ENCODE data around the gene MINK1. TPM values are rescaled to one million over a fixed set of nuclear protein-coding genes. Genes with fewer than 3 reads are reported as not detected.

MINK1 gene
- total RNA-seq, 1 donor from 2014 or later, result 120 TPM

DNA sequence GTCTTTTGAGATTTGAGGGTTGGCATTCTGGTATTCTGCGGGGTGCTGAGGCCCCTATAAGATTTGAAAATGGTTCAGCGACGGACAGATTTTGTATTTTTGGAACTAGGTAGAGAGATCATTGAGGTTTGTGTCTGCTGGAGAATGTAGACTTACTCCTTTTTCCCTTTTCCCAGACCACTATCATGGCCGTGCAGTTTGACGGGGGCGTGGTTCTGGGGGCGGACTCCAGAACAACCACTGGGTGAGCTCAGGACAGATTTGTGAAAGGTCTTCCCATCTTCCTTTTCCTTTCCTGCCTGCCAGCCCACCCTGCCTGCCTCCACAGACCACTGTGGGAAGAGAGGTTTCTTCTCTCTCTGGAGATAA lies 36.6 kb upstream of the MINK1 start:
- Histone ChIP-seq H3K36me3 (peaks cover 0 to 24% of the 10 kb centered on the region in 2 donors), H3K4me3 (peak overlapping the region; percentile 92 to 95), H3K27ac (peak overlapping the region; percentile 91), H3K9me3 (no peaks in the 10 kb centered on the region), H3K27me3 (no peaks in the 10 kb centered on the region), H3K4me1 (peaks cover 15% of the 10 kb centered on the region)
- TF ChIP-seq POLR2AphosphoS5 (IDR thresholded peaks at IDR 0.05; ENCODE audit: insufficient read depth in 1 of 2, low read depth in 1 of 2) (no peak), POLR2A (IDR thresholded peaks at IDR 0.05) (no peak)
- TF ChIP-seq, protein P1, sequence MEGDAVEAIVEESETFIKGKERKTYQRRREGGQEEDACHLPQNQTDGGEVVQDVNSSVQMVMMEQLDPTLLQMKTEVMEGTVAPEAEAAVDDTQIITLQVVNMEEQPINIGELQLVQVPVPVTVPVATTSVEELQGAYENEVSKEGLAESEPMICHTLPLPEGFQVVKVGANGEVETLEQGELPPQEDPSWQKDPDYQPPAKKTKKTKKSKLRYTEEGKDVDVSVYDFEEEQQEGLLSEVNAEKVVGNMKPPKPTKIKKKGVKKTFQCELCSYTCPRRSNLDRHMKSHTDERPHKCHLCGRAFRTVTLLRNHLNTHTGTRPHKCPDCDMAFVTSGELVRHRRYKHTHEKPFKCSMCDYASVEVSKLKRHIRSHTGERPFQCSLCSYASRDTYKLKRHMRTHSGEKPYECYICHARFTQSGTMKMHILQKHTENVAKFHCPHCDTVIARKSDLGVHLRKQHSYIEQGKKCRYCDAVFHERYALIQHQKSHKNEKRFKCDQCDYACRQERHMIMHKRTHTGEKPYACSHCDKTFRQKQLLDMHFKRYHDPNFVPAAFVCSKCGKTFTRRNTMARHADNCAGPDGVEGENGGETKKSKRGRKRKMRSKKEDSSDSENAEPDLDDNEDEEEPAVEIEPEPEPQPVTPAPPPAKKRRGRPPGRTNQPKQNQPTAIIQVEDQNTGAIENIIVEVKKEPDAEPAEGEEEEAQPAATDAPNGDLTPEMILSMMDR (IDR thresholded peaks at IDR 0.05), result no peak
- DNase-seq (ENCODE audit: extremely low spot score in 2 of 2), result no peak
- intact Hi-C loops (cut with DNase I), result no loop called here

DNA sequence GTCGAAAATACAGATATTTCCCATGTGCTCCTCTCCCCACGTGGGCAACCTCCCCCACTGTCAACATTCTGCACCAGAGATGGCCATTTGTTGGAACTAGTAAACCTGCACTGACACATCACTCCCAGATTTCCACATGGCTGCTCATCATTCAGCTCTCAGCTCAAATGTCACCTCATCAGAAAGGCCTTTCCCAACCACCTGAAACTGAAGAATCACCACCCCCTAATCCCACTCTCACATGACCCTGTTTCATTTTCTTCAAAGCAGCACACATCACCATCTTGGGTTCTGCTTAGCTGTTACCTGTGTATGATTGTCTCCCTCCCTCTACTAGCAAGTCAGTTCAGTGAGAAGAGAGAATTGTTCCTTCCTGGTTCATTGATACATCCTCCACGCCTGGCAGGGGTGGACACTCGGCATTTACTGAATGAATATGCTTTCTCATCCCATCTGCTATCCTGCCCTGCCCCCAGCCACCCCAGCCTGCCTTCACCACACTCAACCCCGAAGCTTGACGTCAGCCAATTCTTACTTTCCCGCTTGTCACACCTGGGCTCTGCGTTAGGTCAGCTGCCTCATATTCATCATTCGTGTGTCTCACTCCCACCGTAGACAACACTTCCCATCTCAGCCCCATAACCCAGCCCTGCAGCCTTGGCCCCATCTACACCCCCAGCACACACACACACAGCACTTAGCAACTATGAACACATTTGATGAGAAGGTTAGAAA lies 32.5 kb upstream of the MINK1 start:
- peaks cover 11% of the 10 kb centered on the region for H3K4me1 ChIP-seq
- TF ChIP-seq, protein P1 (IDR thresholded peaks at IDR 0.05), result no peak
- no peak for TF ChIP-seq POLR2A (IDR thresholded peaks at IDR 0.05)
- intact Hi-C loops (cut with DNase I), result no loop called here

DNA sequence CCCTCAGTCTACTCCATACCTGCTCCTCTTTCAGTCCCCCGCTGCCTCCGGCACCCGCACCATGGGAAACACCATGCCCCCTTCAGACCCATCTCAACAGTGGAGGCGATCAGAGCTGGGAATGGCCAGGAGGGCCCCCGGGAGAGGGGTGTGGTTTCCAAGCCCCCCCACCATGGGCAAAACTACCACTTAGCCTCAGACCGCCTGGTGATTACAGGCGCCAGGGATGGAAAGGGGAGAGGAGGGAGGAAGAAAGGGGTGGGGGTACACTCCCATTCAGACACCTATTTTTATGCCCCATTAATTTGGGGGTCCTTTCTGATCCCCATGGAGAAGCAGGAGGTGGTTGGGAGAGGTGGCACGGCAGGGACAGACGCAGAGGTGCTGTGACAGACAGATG lies 30.9 kb upstream of the MINK1 start, which contains the start of gene C17orf114:
C17orf114 (minus strand) TSS at position 101 of the 400 bp plus-strand sequence.
- Histone ChIP-seq H3K36me3 (peaks cover 0 to 23% of the 10 kb centered on the region in 2 donors), H3K27ac (no peak within 1 kb of the TSS), H3K4me3 (no peak within 1 kb of the TSS), H3K4me1 (peaks cover 8% of the 10 kb centered on the region), H3K27me3 (no peaks in the 10 kb centered on the region), H3K9me3 (no peaks in the 10 kb centered on the region)
- TF ChIP-seq, protein P1 (IDR thresholded peaks at IDR 0.05), result no peak
- no peak for TF ChIP-seq POLR2A (IDR thresholded peaks at IDR 0.05)
- no peak for TF ChIP-seq POLR2AphosphoS5 (IDR thresholded peaks at IDR 0.05; ENCODE audit: insufficient read depth in 1 of 2, low read depth in 1 of 2)
- intact Hi-C loops (cut with DNase I), result no loop called here
- DNase-seq (ENCODE audit: extremely low spot score in 2 of 2), result no peak

More for the DNA sequence above, 32.5 kb upstream of the MINK1 start:
- Histone ChIP-seq H3K36me3 (peaks cover 0 to 24% of the 10 kb centered on the region in 2 donors), H3K27me3 (no peaks in the 10 kb centered on the region), H3K27ac (no peak overlapping the region), H3K4me3 (no peak overlapping the region), H3K9me3 (no peaks in the 10 kb centered on the region)
- no peak for DNase-seq (ENCODE audit: extremely low spot score in 2 of 2)

DNA sequence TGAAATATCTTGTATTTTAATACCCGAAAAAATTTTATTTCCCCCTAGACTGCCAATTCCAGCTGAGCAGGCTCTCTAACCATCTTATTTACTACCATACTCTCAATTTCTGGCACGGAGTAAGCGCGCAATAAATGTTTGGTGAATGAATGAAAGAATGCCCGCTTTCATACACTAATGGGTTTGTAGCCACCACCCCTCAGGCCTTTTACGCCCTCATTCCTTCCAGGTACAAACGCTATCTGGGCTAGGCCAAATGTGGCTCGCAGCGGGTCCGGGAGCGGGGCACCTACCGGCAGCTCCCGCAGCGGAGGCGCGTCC lies 26.7 kb upstream of the MINK1 start:
- no peaks in the 10 kb centered on the region for H3K27me3 ChIP-seq
- peak overlapping the region; percentile 42 for H3K27ac ChIP-seq
- H3K9me3 ChIP-seq, result no peaks in the 10 kb centered on the region
- no peaks in the 10 kb centered on the region for H3K36me3 ChIP-seq
- H3K4me3 ChIP-seq, result peak overlapping the region; percentile 95 to 96
- no peak for DNase-seq (ENCODE audit: extremely low spot score in 2 of 2)
- intact Hi-C loops (cut with DNase I), result no loop called here
- peaks cover 24% of the 10 kb centered on the region for H3K4me1 ChIP-seq
- TF ChIP-seq, protein P1 (IDR thresholded peaks at IDR 0.05), result no peak
- TF ChIP-seq POLR2AphosphoS5 (IDR thresholded peaks at IDR 0.05; ENCODE audit: insufficient read depth in 1 of 2, low read depth in 1 of 2), result no peak
- TF ChIP-seq POLR2A (IDR thresholded peaks at IDR 0.05), result no peak

DNA sequence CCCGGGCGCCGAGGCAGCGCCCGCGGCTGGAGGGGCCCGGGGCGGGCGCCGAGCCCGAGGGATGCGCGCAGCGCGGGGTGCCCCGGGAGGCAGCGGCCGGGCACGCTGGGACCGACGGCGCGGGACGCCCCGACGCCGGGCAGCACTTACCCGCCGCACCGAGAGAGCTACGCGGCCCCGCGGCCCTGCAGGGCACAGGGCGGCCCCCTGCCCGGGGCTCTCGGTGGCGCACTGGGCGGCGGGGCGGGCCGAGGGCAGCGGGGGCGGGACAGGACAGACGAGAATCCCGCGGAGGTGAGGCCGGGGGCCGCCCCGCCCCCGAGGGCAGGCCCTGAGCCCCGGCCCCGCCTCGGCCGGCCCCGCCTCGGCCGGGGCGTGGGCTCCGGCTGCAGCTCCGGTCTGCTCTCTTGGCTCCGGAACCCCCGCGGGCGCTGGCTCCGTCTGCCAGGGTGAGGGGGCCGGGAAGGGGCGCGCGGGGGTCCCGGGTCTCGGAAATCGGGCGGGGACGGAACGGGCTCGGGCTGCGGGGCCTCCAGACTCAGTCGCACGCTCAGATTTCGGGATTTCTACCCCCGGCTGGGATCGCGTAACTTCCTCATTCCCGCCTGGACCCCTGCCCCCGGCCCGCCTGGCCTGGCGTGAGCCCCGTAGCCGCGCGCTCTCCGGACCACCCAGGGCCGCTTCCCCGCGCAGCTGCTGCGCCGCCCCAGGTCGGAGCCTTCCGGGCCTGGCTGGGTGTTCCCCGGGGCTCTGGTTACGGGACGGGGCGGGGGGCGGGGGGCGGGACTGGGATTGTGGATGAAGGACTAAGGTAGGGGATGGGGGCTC lies 26.1 kb upstream of the MINK1 start, which contains the start of gene PLD2:
PLD2 (plus strand) TSS at position 376 of the 828 bp plus-strand sequence. CDS start 621 bp downstream, outside the sequence.
- Histone ChIP-seq H3K27me3 (no peaks in the 10 kb centered on the region), H3K36me3 (no peaks in the 10 kb centered on the region), H3K9me3 (no peaks in the 10 kb centered on the region), H3K4me3 (peak within 1 kb of the TSS; percentile 95 to 96), H3K27ac (peak within 1 kb of the TSS; percentile 85), H3K4me1 (peaks cover 24% of the 10 kb centered on the region)
- no peak for DNase-seq (ENCODE audit: extremely low spot score in 2 of 2)
- intact Hi-C loops (cut with DNase I), result no loop called here
- TF ChIP-seq, protein P1 (IDR thresholded peaks at IDR 0.05), result no peak
- TF ChIP-seq POLR2A (IDR thresholded peaks at IDR 0.05) (peak in 1 of 2 donors; percentile 41), POLR2AphosphoS5 (IDR thresholded peaks at IDR 0.05; ENCODE audit: insufficient read depth in 1 of 2, low read depth in 1 of 2) (peak in 1 of 2 donors; percentile 46)
